IgD-negative memory B cell (primary cell): ENCODE measurements around the gene SIRPA. TPM values are rescaled to one million over a fixed set of nuclear protein-coding genes. Genes with fewer than 3 reads are reported as not detected.
"Not testable (repeated sequence)": the region's sequence is repeated elsewhere in the genome, so short reads cannot be mapped to it uniquely, and the experiment has no call there.

Experiments
- H3K27ac Mint-ChIP-seq, 3 donors: one replicate each; pipeline ENCODE4 v1.8.0; 2020 to 2022; ENCODE audit warnings: mild to moderate bottlenecking in 3 of 3, mixed read lengths in 3 of 3, moderate library complexity in 1 of 3
- H3K27me3 Mint-ChIP-seq: one replicate; pipeline ENCODE4 v1.8.0; 2021; ENCODE audit warnings: mixed read lengths
- H3K36me3 Mint-ChIP-seq: one replicate; pipeline ENCODE4 v1.8.0; 2020; ENCODE audit warnings: mild to moderate bottlenecking, mixed read lengths
- H3K4me1 Mint-ChIP-seq, 3 donors: one replicate each; pipeline ENCODE4 v1.8.0; 2020 to 2022; ENCODE audit warnings: mixed read lengths in 3 of 3, mild to moderate bottlenecking in 1 of 3
- H3K4me3 Mint-ChIP-seq, 4 donors: one replicate each; pipeline ENCODE4 v1.8.0; 2020 to 2022; ENCODE audit warnings: mild to moderate bottlenecking in 4 of 4, mixed read lengths in 4 of 4, moderate library complexity in 3 of 4
- H3K9me3 Mint-ChIP-seq, 3 donors: one replicate each; pipeline ENCODE4 v1.8.0; 2020 to 2021; ENCODE audit warnings: mixed read lengths in 3 of 3, mild to moderate bottlenecking in 1 of 3
- polyA plus RNA-seq: library from polyadenylated mRNA; unstranded; fragments of 300-500 nt; fragmentation: Illumina TruSeq; gene quantifications from one replicate; pipeline ENCODE4 v1.2.3, GENCODE V29; 2021

Gene SIRPA
- polyA plus RNA-seq, 1 donor from 2014 or later: 0.26 TPM

DNA sequence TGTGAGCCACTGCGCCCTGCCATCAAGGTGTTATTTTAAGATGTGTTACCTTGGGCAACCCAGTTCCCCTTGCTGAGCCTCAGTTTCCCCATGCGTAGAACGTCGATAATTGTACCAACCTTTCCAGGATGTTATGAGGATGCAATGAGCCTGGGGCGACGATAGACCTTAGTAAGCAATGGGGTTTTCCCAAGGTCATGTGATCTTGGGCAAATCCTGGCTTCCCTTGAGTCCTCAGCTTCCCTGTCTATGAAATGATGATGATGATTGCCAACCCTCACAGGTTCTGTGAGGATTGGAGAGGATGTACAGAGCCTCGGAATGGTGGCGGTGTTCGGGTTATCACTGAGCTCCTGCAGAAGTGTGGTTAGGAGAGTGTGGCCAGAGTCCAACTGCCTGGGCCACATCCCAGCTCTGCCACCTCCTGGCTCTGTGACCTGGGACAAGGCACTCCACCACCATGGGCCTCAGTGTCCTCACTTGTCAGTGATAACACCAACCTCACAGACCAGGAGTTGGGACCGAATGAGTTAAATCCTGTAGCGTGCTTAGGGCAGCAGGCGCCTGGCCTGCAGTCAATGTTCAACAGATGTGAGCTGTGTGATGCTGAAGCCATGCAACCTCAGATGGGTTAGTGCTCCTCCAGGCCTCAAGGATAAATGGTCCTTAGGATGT lies 23.4 kb downstream of the SIRPA start:
- Mint-ChIP-seq H3K27me3 (no peaks in the 10 kb centered on the region), H3K9me3 (no peaks in the 10 kb centered on the region), H3K27ac (no peak overlapping the region), H3K4me1 (no peaks in the 10 kb centered on the region), H3K36me3 (peaks cover 4% of the 10 kb centered on the region), H3K4me3 (no peak overlapping the region)

DNA sequence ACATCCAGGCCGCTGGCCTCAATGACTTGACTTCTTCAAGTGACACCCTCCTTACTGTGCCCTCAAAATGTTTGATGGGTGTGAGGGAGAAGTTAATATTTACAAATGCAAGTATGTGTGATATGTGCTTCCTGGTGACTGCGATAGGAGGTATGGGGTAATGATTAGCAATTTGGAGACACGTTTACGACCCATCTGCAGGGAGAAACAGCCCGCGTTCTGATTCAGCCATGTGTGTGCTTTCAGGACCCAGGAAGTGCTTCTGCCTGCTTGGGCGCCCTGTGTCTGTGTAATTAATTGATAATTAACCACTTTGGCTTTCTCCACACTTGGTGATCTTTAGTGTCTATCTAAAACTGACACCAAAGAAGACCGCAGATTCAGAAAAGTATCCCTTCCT lies 25.0 kb downstream of the SIRPA start:
- H3K27me3 Mint-ChIP-seq: no peaks in the 10 kb centered on the region
- H3K4me1 Mint-ChIP-seq: no peaks in the 10 kb centered on the region
- no peak overlapping the region for H3K4me3 Mint-ChIP-seq
- peaks cover 2% of the 10 kb centered on the region for H3K36me3 Mint-ChIP-seq
- H3K9me3 Mint-ChIP-seq: no peaks in the 10 kb centered on the region
- no peak overlapping the region for H3K27ac Mint-ChIP-seq

DNA sequence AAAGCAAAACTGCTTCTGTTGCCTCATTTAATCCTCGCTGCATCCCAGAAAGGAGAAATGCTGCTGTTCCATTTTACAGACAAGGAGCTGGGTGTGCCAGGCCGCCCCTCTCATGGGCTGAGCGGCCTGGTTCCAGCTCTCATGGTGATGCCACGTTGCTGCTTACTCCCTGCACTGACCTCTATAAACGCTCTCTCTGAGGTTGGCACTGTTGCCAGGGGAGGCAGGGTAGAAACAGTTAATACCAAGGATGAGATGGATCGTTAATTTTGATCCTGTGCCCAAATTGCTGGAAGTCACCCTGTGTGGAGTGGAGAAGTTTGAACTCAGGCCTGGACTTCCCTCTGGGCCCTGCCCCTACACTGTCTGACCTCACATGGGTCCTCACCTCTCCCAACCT lies 25.6 kb downstream of the SIRPA start:
- H3K36me3 Mint-ChIP-seq: peaks cover 3% of the 10 kb centered on the region
- no peaks in the 10 kb centered on the region for H3K27me3 Mint-ChIP-seq
- no peaks in the 10 kb centered on the region for H3K4me1 Mint-ChIP-seq
- no peak overlapping the region for H3K4me3 Mint-ChIP-seq
- no peaks in the 10 kb centered on the region for H3K9me3 Mint-ChIP-seq
- H3K27ac Mint-ChIP-seq: no peak overlapping the region

DNA sequence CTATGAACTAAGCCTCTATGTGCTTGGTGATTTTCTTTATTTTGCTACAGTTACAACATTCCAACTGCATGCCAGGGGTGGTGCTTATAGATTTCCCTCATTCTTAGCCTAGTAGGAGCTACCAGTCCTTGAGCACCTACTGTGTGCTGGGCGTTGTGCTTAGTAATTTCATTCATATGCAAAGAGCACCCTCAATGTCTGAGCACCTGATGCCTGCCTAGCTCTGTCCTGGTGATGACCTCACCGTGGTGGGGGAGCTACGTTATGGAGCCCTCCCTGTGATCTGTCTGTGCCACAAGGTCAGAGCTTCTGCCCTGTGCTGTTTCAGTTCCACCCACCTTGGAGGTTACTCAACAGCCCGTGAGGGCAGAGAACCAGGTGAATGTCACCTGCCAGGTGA lies 26.8 kb downstream of the SIRPA start:
- H3K9me3 Mint-ChIP-seq, H3K4me3 Mint-ChIP-seq, H3K36me3 Mint-ChIP-seq, H3K27me3 Mint-ChIP-seq, H3K4me1 Mint-ChIP-seq, H3K27ac Mint-ChIP-seq: not testable (repeated sequence)

DNA sequence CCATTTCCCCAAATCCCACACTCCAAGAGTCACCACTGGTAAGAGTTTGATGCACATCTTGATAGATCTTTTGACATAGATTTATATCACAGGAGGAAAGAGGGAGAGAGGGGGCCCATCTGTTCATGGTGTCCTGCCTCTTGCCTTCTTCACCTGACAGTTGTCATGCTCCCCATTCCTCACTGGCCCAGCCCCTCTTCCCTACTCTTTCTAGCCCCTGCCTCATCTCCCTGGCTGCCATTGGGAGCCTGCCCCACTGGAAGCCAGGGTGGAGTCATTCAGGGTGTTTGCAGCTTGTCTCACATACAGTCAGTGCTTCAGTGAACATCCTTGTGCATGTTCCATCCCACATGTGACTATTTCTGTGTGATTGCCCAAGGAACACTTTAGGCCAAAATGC lies 27.6 kb downstream of the SIRPA start:
- Mint-ChIP-seq H3K27me3 (no peaks in the 10 kb centered on the region), H3K27ac (no peak overlapping the region)

DNA sequence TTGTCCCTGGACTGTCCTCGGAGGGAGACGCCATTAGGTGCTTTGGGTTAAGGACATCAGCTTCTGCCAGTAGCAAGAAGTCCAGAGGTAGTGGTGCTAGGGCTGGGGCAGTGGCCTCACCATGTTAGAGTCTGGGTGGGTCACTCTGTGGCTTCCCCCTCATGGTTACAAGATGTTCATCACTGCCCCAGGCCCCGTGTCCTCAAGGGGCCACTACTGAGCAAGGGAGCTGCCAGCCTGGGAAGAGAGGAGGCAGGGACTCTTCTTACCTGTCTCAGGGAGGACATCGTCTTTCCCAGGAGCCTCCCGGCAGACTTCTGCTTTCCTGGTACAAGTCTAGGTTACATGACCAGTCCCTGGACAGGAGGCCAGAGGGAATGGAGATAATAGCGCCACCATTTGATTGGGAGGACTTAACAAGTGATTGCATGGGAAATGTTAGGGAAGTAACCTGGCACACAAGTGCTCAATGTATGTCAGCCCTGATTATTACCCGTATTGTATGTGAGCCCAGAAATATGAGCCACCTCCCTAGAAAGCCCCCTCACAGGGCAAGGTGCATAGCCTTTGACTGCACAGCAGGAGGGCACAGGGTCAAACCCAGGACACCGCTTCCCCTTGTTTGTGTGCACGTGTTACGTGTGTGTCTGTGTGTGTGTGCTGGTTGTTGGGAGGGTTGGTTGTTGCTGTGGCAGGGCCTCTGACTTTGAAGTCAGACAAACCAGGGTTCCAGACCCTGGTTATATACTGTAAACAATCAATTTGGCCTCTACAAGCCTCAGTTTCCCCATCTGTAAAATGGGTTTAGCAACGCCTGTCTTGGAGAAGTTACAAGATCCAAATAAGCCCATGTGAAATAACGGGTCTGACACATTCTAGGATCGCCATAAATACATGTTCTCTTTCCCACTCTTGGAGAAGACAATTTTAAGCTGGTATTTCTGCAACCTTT lies 30.0 kb downstream of the SIRPA start:
- peaks cover 5 to 7% (median 7%) of the 10 kb centered on the region in 3 donors for H3K4me1 Mint-ChIP-seq

More for the DNA sequence above, 27.6 kb downstream of the SIRPA start:
- no peaks in the 10 kb centered on the region for H3K9me3 Mint-ChIP-seq
- no peak overlapping the region for H3K4me3 Mint-ChIP-seq
- H3K36me3 Mint-ChIP-seq: peaks cover 3% of the 10 kb centered on the region
- H3K4me1 Mint-ChIP-seq: peaks cover 5 to 7% (median 5%) of the 10 kb centered on the region in 3 donors

DNA sequence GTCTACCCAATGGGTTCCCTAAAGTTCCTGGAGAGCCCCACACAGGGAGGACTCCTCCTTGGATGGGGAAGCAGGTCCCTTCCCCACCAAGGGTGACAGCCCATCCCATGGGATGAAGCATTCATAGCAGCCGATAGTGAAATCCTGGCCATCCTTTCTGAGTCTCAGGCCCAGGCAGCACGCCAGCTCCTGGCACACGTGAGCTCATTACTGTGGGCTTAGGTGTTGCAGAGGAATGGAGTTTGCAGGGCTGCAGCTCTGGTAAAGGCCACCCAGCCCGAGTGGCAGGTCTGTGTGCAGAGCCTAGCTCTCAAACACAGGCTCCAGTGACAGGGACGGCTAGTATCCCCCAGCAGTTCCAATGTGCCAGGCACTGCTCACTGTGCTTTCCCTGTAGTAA lies 31.0 kb downstream of the SIRPA start:
- Mint-ChIP-seq H3K9me3 (no peaks in the 10 kb centered on the region), H3K4me3 (no peak overlapping the region), H3K27ac (no peak overlapping the region), H3K27me3 (no peaks in the 10 kb centered on the region), H3K4me1 (peaks cover 5 to 8% (median 7%) of the 10 kb centered on the region in 3 donors), H3K36me3 (peaks cover 3% of the 10 kb centered on the region)

More for the DNA sequence above, 30.0 kb downstream of the SIRPA start:
- no peak overlapping the region for H3K4me3 Mint-ChIP-seq
- no peaks in the 10 kb centered on the region for H3K9me3 Mint-ChIP-seq
- H3K36me3 Mint-ChIP-seq: peaks cover 3% of the 10 kb centered on the region
- H3K27ac Mint-ChIP-seq: no peak overlapping the region
- no peaks in the 10 kb centered on the region for H3K27me3 Mint-ChIP-seq

DNA sequence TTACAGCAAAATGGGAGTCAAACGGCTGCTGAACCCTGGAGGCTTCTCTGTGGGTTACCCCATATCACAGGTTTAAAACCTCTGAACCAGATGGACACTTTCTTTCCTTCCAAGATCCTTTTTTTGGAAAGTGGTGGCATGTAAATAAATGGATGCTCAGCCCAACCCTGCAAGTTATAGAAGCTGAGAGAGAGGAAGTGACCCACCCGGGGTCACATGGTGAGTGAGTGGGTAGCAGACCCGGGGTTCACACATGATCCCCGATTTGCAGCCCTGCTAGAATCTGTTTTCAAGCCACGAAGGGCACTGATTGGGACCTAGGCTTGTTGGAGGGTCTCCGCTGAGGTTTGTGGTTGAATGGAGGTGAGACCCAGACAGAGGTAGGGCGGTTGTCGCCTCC lies 32.0 kb downstream of the SIRPA start:
- Mint-ChIP-seq H3K36me3 (peaks cover 3% of the 10 kb centered on the region), H3K27ac (no peak overlapping the region), H3K27me3 (no peaks in the 10 kb centered on the region), H3K4me3 (peak overlapping the region in 1 of 4 donors; percentile 43), H3K9me3 (no peaks in the 10 kb centered on the region), H3K4me1 (peaks cover 5 to 11% (median 7%) of the 10 kb centered on the region in 3 donors)

DNA sequence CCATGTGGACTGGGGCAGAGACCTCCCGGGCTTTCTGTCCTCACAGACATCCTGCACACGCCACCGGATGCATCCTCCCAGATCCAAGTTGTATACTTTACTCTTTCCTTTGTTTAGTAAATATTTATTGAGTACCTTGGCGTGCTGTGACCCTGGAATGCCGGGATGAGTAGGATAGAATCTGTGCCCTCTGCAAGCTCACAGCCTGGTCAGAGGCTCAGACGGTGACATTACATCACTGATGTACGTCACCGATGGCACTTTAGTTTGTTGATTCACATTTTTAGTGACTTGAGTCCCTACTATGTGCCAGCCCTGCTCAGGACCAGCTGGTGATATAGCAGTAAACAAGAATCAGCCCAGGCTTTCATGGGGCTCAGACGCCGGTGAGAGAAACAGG lies 32.9 kb downstream of the SIRPA start:
- peak overlapping the region in 1 of 4 donors; percentile 54 for H3K4me3 Mint-ChIP-seq
- no peaks in the 10 kb centered on the region for H3K9me3 Mint-ChIP-seq
- peak overlapping the region in 1 of 3 donors; percentile 43 for H3K27ac Mint-ChIP-seq
- H3K27me3 Mint-ChIP-seq: no peaks in the 10 kb centered on the region
- H3K36me3 Mint-ChIP-seq: peaks cover 3% of the 10 kb centered on the region
- peaks cover 7 to 11% (median 8%) of the 10 kb centered on the region in 3 donors for H3K4me1 Mint-ChIP-seq

DNA sequence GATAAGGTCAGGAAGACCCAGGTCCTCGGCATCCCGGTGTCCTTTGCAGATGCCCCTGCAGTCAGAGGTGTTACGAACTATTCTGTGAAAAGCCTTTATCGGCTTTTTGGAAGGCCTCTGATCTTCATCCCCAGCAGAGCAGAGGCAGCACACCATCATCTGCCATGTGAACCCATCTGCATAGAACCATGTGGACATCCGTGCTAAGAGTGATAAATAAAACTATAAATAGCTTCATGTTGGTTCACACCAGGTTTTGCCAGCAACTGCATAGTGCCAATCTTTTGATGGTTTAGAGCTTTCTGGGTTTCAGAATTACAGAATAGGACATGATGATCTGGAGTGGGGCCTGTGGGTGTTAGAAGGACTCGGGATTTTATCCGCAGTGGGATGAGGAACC lies 33.6 kb downstream of the SIRPA start:
- H3K9me3 Mint-ChIP-seq: no peaks in the 10 kb centered on the region
- H3K36me3 Mint-ChIP-seq: peaks cover 3% of the 10 kb centered on the region
- peaks cover 7 to 11% (median 8%) of the 10 kb centered on the region in 3 donors for H3K4me1 Mint-ChIP-seq
- no peak overlapping the region for H3K4me3 Mint-ChIP-seq
- peak overlapping the region in 1 of 3 donors; percentile 28 for H3K27ac Mint-ChIP-seq
- no peaks in the 10 kb centered on the region for H3K27me3 Mint-ChIP-seq

DNA sequence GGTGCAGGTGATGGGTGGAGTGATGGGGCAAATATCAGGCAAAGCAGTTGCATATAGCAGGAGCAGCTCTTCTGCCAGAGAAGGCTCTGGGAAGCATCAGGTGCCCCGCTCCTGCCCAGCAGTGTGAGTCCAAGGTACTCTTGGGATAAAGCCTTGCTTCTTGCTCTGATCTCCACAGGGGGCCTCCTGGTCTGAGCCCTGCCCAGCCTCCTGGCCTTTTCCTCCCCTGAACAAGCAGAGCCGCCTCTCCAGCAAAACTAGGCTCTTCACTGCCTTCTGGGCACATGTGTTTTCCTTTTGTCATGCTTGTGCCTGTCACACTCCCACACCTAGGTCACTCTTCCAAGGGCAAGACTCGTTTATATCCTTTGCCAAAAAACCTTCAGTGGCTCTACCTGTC lies 34.3 kb downstream of the SIRPA start:
- H3K9me3 Mint-ChIP-seq: no peaks in the 10 kb centered on the region
- peak overlapping the region in 1 of 3 donors; percentile 28 for H3K27ac Mint-ChIP-seq
- no peak overlapping the region for H3K4me3 Mint-ChIP-seq
- H3K4me1 Mint-ChIP-seq: peaks cover 7 to 11% (median 8%) of the 10 kb centered on the region in 3 donors
- H3K27me3 Mint-ChIP-seq: no peaks in the 10 kb centered on the region
- peaks cover 3% of the 10 kb centered on the region for H3K36me3 Mint-ChIP-seq

DNA sequence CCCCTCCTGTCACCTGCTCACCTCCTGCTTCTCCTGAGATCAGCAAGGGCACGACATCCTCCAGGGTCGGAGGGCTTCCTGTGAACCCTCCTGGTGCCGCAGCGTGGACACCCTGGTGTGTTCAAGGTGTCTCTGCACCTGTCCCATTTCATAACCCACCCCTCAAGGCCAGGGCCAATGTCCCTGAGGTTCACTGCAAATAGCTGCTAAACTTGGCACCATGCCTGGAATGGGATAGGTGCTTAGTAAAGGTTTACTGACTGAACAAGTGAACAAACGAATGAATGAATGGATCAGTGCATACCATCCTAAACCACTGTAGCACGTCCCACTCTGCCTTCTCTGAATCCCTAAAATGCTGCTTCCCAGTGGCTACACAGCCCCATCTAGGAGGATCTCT lies 35.0 kb downstream of the SIRPA start:
- peak overlapping the region in 1 of 3 donors; percentile 50 for H3K27ac Mint-ChIP-seq
- H3K4me3 Mint-ChIP-seq: no peak overlapping the region
- peaks cover 7 to 11% (median 8%) of the 10 kb centered on the region in 3 donors for H3K4me1 Mint-ChIP-seq
- no peaks in the 10 kb centered on the region for H3K27me3 Mint-ChIP-seq
- peaks cover 3% of the 10 kb centered on the region for H3K36me3 Mint-ChIP-seq
- no peaks in the 10 kb centered on the region for H3K9me3 Mint-ChIP-seq

DNA sequence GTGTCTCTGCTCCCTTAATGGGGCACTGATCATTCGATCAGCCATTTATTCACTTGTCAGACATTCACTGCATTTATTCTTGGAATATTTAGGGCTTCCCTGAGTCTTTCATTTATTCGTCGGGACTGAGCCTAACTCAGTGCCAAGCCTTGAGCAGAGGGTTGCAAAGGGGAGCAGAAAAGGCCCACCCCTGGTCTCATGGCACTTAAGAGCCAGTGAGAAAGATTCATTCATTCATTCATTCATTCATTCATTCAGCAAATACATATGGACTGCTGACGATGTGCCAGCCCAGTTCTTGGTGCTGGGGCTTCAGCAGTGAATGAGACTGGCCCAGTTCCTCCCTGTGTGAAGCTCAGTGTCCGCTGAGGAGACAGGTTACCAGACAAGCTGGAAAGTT lies 36.6 kb downstream of the SIRPA start:
- no peak overlapping the region for H3K27ac Mint-ChIP-seq
- H3K4me3 Mint-ChIP-seq: no peak overlapping the region
- peaks cover 7 to 11% (median 8%) of the 10 kb centered on the region in 3 donors for H3K4me1 Mint-ChIP-seq
- H3K9me3 Mint-ChIP-seq: no peaks in the 10 kb centered on the region
- no peaks in the 10 kb centered on the region for H3K36me3 Mint-ChIP-seq
- H3K27me3 Mint-ChIP-seq: no peaks in the 10 kb centered on the region

DNA sequence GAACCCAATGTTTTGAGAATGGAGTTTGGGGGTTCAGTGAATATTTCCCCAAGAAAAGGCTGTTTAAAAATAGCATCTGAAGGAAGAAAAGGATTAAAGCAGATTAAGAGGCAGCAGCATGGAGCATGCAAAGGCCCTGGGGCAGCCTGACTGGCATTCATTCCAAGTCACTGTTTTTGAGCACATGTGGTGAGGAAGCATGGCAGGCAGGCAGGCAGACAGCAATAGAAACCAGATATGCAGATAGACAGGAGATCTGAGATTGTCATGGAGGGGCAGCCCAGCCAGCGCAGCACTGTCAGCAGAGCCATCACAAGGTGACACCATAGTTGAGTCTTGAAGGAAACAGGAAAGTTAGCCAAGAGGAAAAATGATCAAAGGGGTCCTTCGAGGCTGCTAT lies 37.8 kb downstream of the SIRPA start:
- Mint-ChIP-seq H3K4me3 (no peak overlapping the region), H3K27me3 (no peaks in the 10 kb centered on the region), H3K27ac (no peak overlapping the region), H3K36me3 (no peaks in the 10 kb centered on the region), H3K9me3 (no peaks in the 10 kb centered on the region), H3K4me1 (peaks cover 1 to 4% (median 3%) of the 10 kb centered on the region in 3 donors)

DNA sequence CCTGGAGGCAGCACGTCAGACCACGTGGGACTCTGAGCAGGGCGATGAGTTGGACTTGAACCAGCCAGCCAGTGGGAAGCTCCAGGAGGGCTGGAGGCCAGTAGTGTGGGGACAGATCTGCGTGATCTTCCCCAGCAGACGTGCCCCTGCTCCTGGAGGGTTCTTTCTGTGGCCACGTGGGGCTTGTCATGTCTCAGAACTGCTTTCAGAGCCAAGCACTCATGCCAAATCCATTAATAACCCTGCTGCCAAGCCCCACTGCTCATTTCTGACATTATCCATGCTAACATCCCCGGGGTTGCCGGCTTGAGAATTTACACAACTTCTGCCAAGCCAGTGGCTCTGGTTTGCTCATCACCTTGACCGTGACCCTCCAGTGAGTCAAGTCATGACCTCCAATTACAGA lies 38.3 kb downstream of the SIRPA start:
- H3K36me3 Mint-ChIP-seq: no peaks in the 10 kb centered on the region
- H3K4me3 Mint-ChIP-seq: no peak overlapping the region
- H3K27ac Mint-ChIP-seq: no peak overlapping the region
- no peaks in the 10 kb centered on the region for H3K27me3 Mint-ChIP-seq
- H3K4me1 Mint-ChIP-seq: peaks cover 0 to 5% (median 4%) of the 10 kb centered on the region in 3 donors
- no peaks in the 10 kb centered on the region for H3K9me3 Mint-ChIP-seq
